Measurements from ENCODE around the gene IL6ST.

GRCh38 chr5:55894135-55894534, 100.6 kb downstream of the IL6ST start:
- TF ChIP-seq CTCF (IDR thresholded peaks at IDR 0.05) (no peak), POLR2A (IDR thresholded peaks at IDR 0.05) (no peak), POLR2AphosphoS5 (IDR thresholded peaks at IDR 0.05) (no peak)

Measured in prostate gland (tissue), 2 donors.